Colon (tissue), 2 donors: Measurements from ENCODE around the gene NFKBIL1.
"Not testable (repeated sequence)": the region's sequence is repeated elsewhere in the genome, so short reads cannot be mapped to it uniquely, and the experiment has no call there.

Experiments used
- FAIRE-seq: peaks from 2 replicates; lab custom pipeline; 2012; peaks lifted over from hg19 to GRCh38; lab: Jason Lieb, UNC
- donor health status: control.
- donor health status: control.

Gene NFKBIL1

GRCh38 chr6:31581434-31582229 lies 34.2 kb downstream of the NFKBIL1 start:
- no peak for FAIRE-seq

DNA sequence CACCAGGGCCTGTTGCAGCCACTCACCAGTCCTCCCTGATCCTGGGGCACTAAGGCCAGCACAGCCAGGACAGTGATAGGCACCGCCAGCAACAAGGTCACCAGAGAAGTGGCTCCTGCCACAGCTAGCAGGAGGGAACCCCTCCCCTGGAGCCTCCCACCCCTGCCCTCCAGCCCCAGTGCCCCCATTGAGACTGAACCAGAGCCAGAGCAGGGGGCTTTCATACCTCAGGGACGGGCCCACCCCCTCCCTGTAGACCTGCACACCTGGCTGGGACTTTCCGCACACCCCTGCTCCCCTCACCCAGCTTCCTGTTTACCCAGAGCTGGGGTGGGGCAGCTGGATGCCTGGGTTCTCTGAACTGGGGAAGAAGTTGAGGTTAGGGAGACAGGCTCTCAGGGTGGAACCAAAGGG lies 34.8 kb downstream of the NFKBIL1 start, which contains the start of gene LTB:
TSS of gene LTB (minus strand) at position 195 of the 414 bp plus-strand sequence. CDS start at position 188, 7 bp downstream.
- FAIRE-seq = no peak

DNA sequence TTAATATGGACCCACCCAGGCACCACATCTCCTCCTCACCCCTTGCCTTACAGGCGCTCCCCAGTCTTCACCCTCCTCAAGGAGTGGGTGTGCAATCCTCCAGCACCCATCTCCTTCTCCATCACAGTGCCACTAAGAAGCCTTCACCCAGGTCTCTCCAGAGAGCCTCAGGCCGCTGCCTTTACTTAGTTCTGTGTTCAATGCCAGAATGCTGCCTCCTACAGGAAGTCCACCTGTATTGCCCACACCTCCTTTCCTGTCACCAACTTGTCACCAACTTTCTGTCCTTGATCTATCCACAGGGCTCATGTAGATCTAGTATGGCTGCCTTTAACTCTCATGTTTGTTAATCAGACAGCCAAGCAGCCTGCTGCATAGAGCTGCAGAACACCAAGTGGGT lies 38.1 kb downstream of the NFKBIL1 start:
- FAIRE-seq = no peak

DNA sequence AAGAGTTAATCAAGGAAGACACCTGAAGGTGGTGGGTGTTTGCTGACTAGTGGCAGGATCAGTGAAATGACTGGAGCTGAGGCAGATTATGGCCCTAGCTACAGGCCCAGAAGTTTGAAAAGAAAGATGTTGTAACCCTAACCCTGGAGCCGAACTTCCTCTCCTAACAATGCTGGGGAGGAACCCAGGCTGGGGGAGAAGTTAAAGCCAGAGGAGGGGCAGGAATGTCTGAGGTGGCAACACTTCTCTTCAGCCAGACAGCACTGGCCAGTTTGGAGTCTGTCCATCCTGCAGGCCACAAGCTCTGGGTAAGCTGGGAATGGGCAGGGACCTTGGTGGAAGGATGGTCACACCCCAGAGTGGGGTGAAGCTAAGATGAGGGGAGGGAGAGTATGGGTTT lies 38.6 kb downstream of the NFKBIL1 start, which contains the start of gene LST1:
TSS of gene LST1 (plus strand) at position 270 of the 400 bp plus-strand sequence. CDS start 1,023 bp downstream, outside the sequence.
- FAIRE-seq = no peak

GRCh38 chr6:31586599-31587281 lies 39.3 kb downstream of the NFKBIL1 start:
- no peak for FAIRE-seq

GRCh38 chr6:31587791-31588777 lies 40.7 kb downstream of the NFKBIL1 start:
- FAIRE-seq = no peak

DNA sequence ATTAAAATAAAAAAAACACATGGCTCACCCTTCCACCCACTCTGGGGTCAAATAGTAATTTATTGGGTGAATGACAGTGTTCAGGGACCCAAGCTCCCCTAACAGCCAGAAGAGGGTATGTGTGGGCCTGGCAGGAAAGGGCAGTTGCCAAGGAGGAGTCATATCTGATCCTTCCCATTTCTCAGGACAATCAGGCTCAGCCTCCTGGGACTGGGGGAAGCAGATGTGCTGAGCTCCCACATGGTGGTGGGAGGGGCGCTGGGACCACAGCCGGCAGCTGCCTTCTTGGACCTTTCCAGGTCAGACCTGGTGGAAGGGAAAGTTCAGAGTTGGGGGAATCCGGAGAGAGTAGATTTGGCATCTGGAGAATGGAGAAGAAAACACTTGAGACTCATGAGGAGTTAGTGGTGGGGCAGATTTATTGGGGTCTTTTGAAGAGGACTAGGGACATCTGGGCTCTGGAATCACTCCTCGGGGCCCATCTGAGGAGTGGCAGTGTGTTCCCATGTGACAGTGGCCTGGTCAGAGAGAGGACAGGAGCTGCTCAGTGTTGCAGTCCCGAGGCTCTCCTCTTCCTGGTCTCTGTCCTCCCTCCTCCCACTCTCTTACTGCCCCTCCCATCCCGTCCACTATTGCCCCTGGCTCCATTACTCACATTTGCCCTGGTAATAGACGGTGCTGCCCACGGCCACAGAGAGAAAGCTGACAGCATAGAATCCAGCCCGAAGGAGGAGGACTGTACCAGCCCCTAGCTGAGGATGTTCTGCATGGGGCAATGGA lies 41.7 kb downstream of the NFKBIL1 start:
- FAIRE-seq = no peak

DNA sequence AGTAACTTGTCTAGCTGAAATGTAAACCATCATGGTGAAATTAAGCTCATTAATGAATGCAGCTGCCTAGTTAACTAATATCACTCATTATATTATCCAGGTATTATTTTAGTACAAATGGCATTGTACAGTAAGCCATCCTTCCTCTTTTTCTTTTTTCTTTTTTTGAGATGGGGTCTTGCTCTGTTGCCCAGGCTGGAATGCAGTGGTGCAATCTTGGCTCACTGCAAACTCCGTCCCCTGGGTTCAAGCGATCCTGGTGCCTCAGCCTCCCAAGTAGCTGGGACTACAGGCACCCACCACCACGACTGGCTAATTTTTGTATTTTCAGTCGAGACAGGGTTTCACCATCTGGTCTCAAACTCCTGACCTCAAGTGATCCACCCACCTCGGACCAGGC lies 43.3 kb downstream of the NFKBIL1 start:
- FAIRE-seq = not testable (repeated sequence)

GRCh38 chr6:31592396-31592771 lies 45.0 kb downstream of the NFKBIL1 start:
- no peak for FAIRE-seq

GRCh38 chr6:31597006-31597405 lies 49.6 kb downstream of the NFKBIL1 start:
- FAIRE-seq = no peak

DNA sequence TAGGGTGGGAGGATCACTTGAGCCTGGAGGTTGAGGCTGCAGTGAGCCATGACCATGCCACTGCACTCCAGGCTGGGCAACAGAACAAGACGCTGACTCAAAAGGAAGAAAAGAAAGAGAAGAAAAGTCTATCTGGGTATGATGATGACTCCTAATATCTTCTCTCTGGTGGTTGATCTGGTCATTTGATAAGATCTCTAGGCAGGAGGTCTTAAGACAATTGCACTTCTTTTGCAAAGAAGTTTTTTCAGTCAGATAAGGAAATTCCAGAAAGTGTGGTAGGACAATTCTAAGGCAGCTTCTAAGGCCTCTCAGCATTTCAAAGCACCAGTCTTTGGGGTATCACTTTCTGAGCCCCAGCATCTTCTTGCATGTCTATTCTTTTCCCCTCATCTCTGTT lies 59.9 kb downstream of the NFKBIL1 start:
- no peak for FAIRE-seq
